Mesothelial cell of epicardium (in vitro differentiated cells): ENCODE data around the gene EIF4G1. TPM values are rescaled to one million over a fixed set of nuclear protein-coding genes. Genes with fewer than 3 reads are reported as not detected.

Experiments used
- DNase-seq, 2 experiments: peaks; one replicate each; pipeline ENCODE4 v3.0.0; 2021; ENCODE audit warnings: low spot score in 2 of 2; ENCODE audit not compliant: unreplicated experiment in 2 of 2
- H3K27ac Mint-ChIP-seq: 2 replicates; pipeline ENCODE4 v1.8.0; 2021; ENCODE audit warnings: mixed read lengths
- H3K27me3 Mint-ChIP-seq: 2 replicates; pipeline ENCODE4 v1.8.0; 2021; ENCODE audit warnings: low read depth, mixed read lengths
- H3K36me3 Mint-ChIP-seq: 2 replicates; pipeline ENCODE4 v1.8.0; 2021; ENCODE audit warnings: mixed read lengths
- H3K4me1 Mint-ChIP-seq: 2 replicates; pipeline ENCODE4 v1.8.0; 2021; ENCODE audit warnings: mixed read lengths
- H3K4me3 Mint-ChIP-seq: 2 replicates; pipeline ENCODE4 v1.8.0; 2021; ENCODE audit warnings: mild to moderate bottlenecking, moderate library complexity, mixed read lengths
- H3K9me3 Mint-ChIP-seq: 2 replicates; pipeline ENCODE4 v1.8.0; 2021; ENCODE audit warnings: mixed read lengths
- CTCF ChIP-seq: fragments of 200-600 bp; sonication (generic); IDR thresholded peaks from one replicate; pipeline ENCODE4 v1.5.0; 2021; ENCODE audit warnings: antibody characterized with exemption; ENCODE audit not compliant: unreplicated experiment
- total RNA-seq: library from RNA; stranded (reverse); gene quantifications from 3 replicates; pipeline ENCODE4 v1.2.1, GENCODE V29; 2021

The EIF4G1 gene
- total RNA-seq, 1 donor from 2014 or later: 364 TPM

DNA sequence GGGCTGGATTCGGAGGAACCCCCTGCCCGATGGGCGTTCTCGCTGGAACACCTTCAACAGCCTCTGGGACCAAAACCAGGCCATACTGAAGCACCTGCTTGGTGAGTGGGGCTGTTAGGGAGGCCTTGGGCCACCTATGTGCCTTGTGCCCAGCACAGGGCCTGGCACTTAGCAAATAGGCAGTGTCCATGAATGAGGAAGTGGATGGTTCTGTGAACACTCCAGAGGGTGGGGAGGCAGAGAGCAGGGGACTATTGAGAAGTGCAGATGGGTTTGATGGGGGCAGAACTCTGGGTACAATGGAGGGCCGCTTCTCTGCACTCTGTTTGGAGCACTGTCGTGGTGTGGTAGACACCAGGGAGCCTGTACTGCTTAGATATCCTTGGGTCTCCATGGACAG lies 37.0 kb upstream of the EIF4G1 start:
- no peak for DNase-seq
- H3K36me3 Mint-ChIP-seq: no peaks in the 10 kb centered on the region
- no peaks in the 10 kb centered on the region for H3K4me1 Mint-ChIP-seq
- TF ChIP-seq CTCF: no peak
- no peaks in the 10 kb centered on the region for H3K9me3 Mint-ChIP-seq
- no peak overlapping the region for H3K27ac Mint-ChIP-seq
- peaks cover 91% of the 10 kb centered on the region for H3K27me3 Mint-ChIP-seq
- H3K4me3 Mint-ChIP-seq: no peak overlapping the region

GRCh38 chr3:184282941-184283340 lies 31.5 kb upstream of the EIF4G1 start:
- Mint-ChIP-seq H3K4me1 (no peaks in the 10 kb centered on the region), H3K4me3 (no peak overlapping the region), H3K27me3 (peaks cover 74% of the 10 kb centered on the region), H3K36me3 (no peaks in the 10 kb centered on the region), H3K27ac (no peak overlapping the region), H3K9me3 (no peaks in the 10 kb centered on the region)
- no peak for TF ChIP-seq CTCF
- DNase-seq: no peak

DNA sequence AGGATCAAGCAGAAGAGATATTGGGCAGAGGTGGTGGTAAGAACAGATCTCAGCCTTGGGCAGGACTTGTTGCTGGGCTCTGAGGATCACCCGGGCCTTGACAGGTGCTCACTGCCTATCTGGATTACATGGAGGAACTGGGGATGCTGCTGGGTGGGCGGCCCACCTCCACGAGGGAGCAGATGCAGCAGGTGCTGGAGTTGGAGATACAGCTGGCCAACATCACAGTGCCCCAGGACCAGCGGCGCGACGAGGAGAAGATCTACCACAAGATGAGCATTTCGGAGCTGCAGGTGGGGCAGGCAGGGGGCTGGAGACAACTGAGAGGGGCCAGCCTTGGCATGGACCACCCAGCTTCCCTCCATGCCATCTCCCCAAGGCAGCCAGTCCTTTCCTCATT lies 30.7 kb upstream of the EIF4G1 start:
- Mint-ChIP-seq H3K4me1 (no peaks in the 10 kb centered on the region), H3K9me3 (no peaks in the 10 kb centered on the region), H3K36me3 (no peaks in the 10 kb centered on the region), H3K27ac (no peak overlapping the region), H3K27me3 (peaks cover 71% of the 10 kb centered on the region), H3K4me3 (no peak overlapping the region)
- no peak for DNase-seq
- TF ChIP-seq CTCF: no peak

GRCh38 chr3:184284696-184285095 lies 29.7 kb upstream of the EIF4G1 start:
- Mint-ChIP-seq H3K9me3 (no peaks in the 10 kb centered on the region), H3K27ac (no peak overlapping the region), H3K4me1 (no peaks in the 10 kb centered on the region), H3K27me3 (peaks cover 71% of the 10 kb centered on the region), H3K4me3 (no peak overlapping the region), H3K36me3 (no peaks in the 10 kb centered on the region)
- TF ChIP-seq CTCF: no peak
- DNase-seq: no peak

- no peak overlapping the region for H3K27ac Mint-ChIP-seq
- peak; percentile 23 for TF ChIP-seq CTCF
- no peaks in the 10 kb centered on the region for H3K9me3 Mint-ChIP-seq
- H3K4me3 Mint-ChIP-seq: no peak overlapping the region
- H3K36me3 Mint-ChIP-seq: no peaks in the 10 kb centered on the region
- no peak for DNase-seq
- H3K4me1 Mint-ChIP-seq: no peaks in the 10 kb centered on the region
- H3K27me3 Mint-ChIP-seq: peaks cover 46% of the 10 kb centered on the region
Observed at GRCh38 chr3:184289426-184289938, 24.9 kb upstream of the EIF4G1 start.

DNA sequence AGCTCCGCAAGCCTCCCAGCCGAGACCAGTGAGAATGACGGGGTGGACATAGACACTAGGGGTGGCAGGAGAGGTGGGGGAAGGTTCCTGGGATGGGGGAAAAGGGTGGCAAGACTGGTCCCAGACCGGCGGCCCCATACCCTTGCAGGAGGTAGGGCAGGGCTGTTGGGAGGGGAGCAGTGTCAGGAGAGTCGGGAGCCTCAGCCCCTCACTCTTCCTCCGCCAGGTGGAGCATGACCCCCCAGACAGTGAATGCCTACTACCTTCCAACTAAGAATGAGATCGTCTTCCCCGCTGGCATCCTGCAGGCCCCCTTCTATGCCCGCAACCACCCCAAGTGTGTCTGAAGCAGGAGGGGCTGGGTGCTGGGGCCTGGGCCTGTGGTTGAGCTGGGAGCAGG lies 24.1 kb upstream of the EIF4G1 start:
- Mint-ChIP-seq H3K27me3 (peaks cover 49% of the 10 kb centered on the region), H3K27ac (no peak overlapping the region), H3K36me3 (no peaks in the 10 kb centered on the region), H3K9me3 (no peaks in the 10 kb centered on the region), H3K4me3 (no peak overlapping the region), H3K4me1 (no peaks in the 10 kb centered on the region)
- no peak for DNase-seq
- TF ChIP-seq CTCF: no peak
